T-cell (primary cell): ENCODE data around the gene MAMDC4. TPM values are rescaled to one million over a fixed set of nuclear protein-coding genes. Genes with fewer than 3 reads are reported as not detected.

ENCODE experiments used
- ATAC-seq, 4 experiments: fragments of 200-7000 bp in 3 of 4; fragments of 150-1000 bp in 1 of 4; cut with Tn5 transposase; replicated peaks in 1 of 4; 1 replicate in 3 of 4; 2 replicates in 1 of 4; pipeline ENCODE4 v1.10.0; 2021; ENCODE audit warnings: moderate library complexity in 3 of 4, mild to moderate bottlenecking in 2 of 4, moderate number of reproducible peaks in 1 of 4
- CTCF ChIA-PET, 2 donors: fragments of 300-600 bp; sonication (Branson Sonifier 250); formaldehyde crosslinking; loops; one replicate each; lab custom pipeline; 2022; ENCODE audit warnings: antibody characterized with exemption in 2 of 2; lab: Charles Lee
- POLR2A ChIA-PET, 2 donors: fragments of 300-600 bp; sonication (Branson Sonifier 250); formaldehyde crosslinking; loops; one replicate each; lab custom pipeline; 2022; ENCODE audit warnings: antibody characterized with exemption in 2 of 2; lab: Charles Lee
- DNase-seq, 35 experiments: peaks; one replicate each; pipeline versions ENCODE4 v3.0.0 to v3.0.0-alpha.2; 2013 to 2023
- H3K27ac ChIP-seq: one replicate; pipeline ENCODE4 v1.5.1; 2013; ENCODE audit warnings: low read length
- H3K27me3 ChIP-seq, 2 experiments: replicated peaks in 1 of 2; 1 replicate in 1 of 2; 2 replicates in 1 of 2; pipeline versions ENCODE4 v1.6.1 to v1.7.0; 2013; ENCODE audit warnings: low read length in 1 of 2, mixed read lengths in 1 of 2; ENCODE audit not compliant: control insufficient read depth in 2 of 2, insufficient read depth in 2 of 2; ENCODE audit errors: extremely low read depth in 1 of 2
- H3K36me3 ChIP-seq, 2 donors: 1 replicate in 1 of 2; 2 replicates in 1 of 2; pipeline versions ENCODE4 v1.6.1 to v1.7.0; 2013; ENCODE audit warnings: low read length in 1 of 2; ENCODE audit not compliant: control insufficient read depth in 2 of 2, insufficient read depth in 1 of 2; ENCODE audit errors: extremely low read depth in 1 of 2
- H3K4me1 ChIP-seq, 2 experiments: 1 replicate in 1 of 2; 2 replicates in 1 of 2; pipeline versions ENCODE4 v1.6.1 to v1.7.0; 2013; ENCODE audit warnings: low read length in 2 of 2, mixed read lengths in 1 of 2; ENCODE audit not compliant: insufficient read depth in 2 of 2, control insufficient read depth in 1 of 2; ENCODE audit errors: extremely low read depth in 1 of 2
- H3K4me3 ChIP-seq, 2 donors: 1 replicate in 1 of 2; 2 replicates in 1 of 2; pipeline versions ENCODE4 v1.5.1 to v1.7.0; 2013; ENCODE audit warnings: mild to moderate bottlenecking in 2 of 2, low read length in 1 of 2, moderate library complexity in 1 of 2; ENCODE audit not compliant: control insufficient read depth in 1 of 2; ENCODE audit errors: extremely low read depth in 1 of 2
- H3K9me3 ChIP-seq: 2 replicates; pipeline ENCODE4 v1.7.0; 2013
- H3K27ac Mint-ChIP-seq, 2 donors: one replicate each; pipeline ENCODE4 v1.8.0; 2020 to 2021; ENCODE audit warnings: mild to moderate bottlenecking in 2 of 2, mixed read lengths in 2 of 2
- H3K27me3 Mint-ChIP-seq, 2 donors: one replicate each; pipeline ENCODE4 v1.8.0; 2021 to 2022; ENCODE audit warnings: mixed read lengths in 2 of 2
- H3K36me3 Mint-ChIP-seq: one replicate; pipeline ENCODE4 v1.8.0; 2021; ENCODE audit warnings: mixed read lengths
- H3K4me1 Mint-ChIP-seq, 3 donors: one replicate each; pipeline ENCODE4 v1.8.0; 2020 to 2022; ENCODE audit warnings: mixed read lengths in 3 of 3, mild to moderate bottlenecking in 1 of 3
- H3K4me3 Mint-ChIP-seq, 3 donors: one replicate each; pipeline ENCODE4 v1.8.0; 2020 to 2022; ENCODE audit warnings: mild to moderate bottlenecking in 3 of 3, mixed read lengths in 3 of 3, moderate library complexity in 3 of 3
- H3K9me3 Mint-ChIP-seq, 3 donors: one replicate each; pipeline ENCODE4 v1.8.0; 2020 to 2022; ENCODE audit warnings: mixed read lengths in 3 of 3
- WGBS: methylation state at CpG from one replicate; pipeline ENCODE4 v1.1.5; 2013; ENCODE audit warnings: missing lambda C conversion rate; ENCODE audit not compliant: insufficient coverage; 5-methylcytosine and 5-hydroxymethylcytosine counted together
- total RNA-seq, 35 experiments: library from RNA in 6 of 35; stranded (reverse) in 6 of 35; fragments of 120-200 nt in 1 of 35; gene quantifications; one replicate each; pipeline versions ENCODE4 v1.2.1 to v1.2.4 and lab custom pipeline; 2013 to 2026

MAMDC4 gene
- total RNA-seq, 5 donors from 2014 or later (not counting 1 experiment from before 2014, with no cell fraction given), result 3.0 to 10.7 (median 7.1) TPM

DNA sequence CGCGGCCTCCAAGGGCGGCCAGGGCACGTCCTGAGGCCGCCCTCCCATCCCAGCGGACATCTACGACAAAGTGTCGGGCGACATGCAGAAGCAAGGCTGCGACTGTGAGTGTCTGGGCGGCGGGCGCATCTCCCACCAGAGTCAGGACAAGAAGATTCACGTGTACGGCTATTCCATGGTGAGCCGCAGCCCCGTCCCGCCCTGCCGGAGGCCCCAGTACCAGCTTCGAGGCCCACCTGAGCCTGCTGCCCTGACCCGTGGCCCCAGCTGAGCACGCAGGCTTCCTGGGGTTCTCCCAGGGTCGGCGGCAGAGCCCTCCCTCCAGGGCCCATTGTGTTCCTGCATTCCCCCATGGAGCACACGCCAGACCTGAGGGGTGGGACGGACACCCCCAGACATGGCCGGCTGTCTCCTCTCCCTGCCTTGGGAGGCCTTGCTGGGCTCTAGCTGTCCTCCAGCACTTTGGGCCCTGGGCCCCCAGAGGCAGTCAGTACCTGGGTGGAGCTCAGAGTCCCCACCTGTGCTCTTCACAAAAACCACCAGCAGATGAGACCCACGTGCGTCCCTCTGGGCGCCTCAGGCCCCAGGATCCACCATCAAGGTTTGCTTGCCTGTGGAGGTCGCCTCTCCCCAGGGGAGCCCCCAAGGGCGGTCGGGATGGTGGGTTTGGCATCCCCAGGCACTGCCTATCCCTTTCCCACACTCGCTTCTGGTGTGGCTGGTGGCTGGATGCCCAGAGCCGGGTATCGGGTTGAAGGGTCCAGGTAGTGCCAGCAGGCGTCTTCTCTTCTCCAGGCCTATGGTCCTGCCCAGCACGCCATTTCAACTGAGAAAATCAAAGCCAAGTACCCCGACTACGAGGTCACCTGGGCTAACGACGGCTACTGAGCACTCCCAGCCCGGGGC lies 1.9 kb upstream of the MAMDC4 start:
- Mint-ChIP-seq H3K4me1 (peaks cover 7 to 20% (median 16%) of the 10 kb centered on the region in 3 donors), H3K27me3 (peaks cover 6 to 17% of the 10 kb centered on the region in 2 donors), H3K36me3 (no peaks in the 10 kb centered on the region), H3K9me3 (no peaks in the 10 kb centered on the region), H3K27ac (peak overlapping the region; percentile 16 to 71), H3K4me3 (peak overlapping the region; percentile 88 to 92 (median 90))
- ChIA-PET CTCF (no interaction called here), POLR2A (no interaction called here)
- no peak for ATAC-seq
- H3K9me3 ChIP-seq, result no peaks in the 10 kb centered on the region
- H3K4me1 ChIP-seq, result peaks cover 11 to 46% of the 10 kb centered on the region in 2 experiments
- H3K4me3 ChIP-seq, result peak overlapping the region in 1 of 2 donors; percentile 77
- no peak for DNase-seq
- peaks cover 0 to 21% of the 10 kb centered on the region in 2 experiments for H3K27me3 ChIP-seq
- 81% methylated on average over 37 of the region's 43 CpGs for WGBS
- H3K27ac ChIP-seq, result no peak overlapping the region
- peaks cover 0 to 2% of the 10 kb centered on the region in 2 donors for H3K36me3 ChIP-seq

- Histone ChIP-seq H3K27me3 (peaks cover 0 to 19% of the 10 kb centered on the region in 2 experiments), H3K36me3 (peaks cover 0 to 2% of the 10 kb centered on the region in 2 donors), H3K9me3 (no peaks in the 10 kb centered on the region), H3K4me3 (no peak overlapping the region), H3K4me1 (peaks cover 11 to 44% of the 10 kb centered on the region in 2 experiments), H3K27ac (no peak overlapping the region)
- Mint-ChIP-seq H3K4me3 (peak overlapping the region in 1 of 3 donors; percentile 88), H3K27me3 (peaks cover 6 to 15% of the 10 kb centered on the region in 2 donors), H3K36me3 (no peaks in the 10 kb centered on the region), H3K9me3 (no peaks in the 10 kb centered on the region), H3K27ac (no peak overlapping the region), H3K4me1 (peaks cover 7 to 19% (median 15%) of the 10 kb centered on the region in 3 donors)
- DNase-seq, result no peak
- ATAC-seq, result no peak
- ChIA-PET CTCF (no interaction called here), POLR2A (no interaction called here)
- 87% methylated on average over 22 of the region's 23 CpGs for WGBS
Observed at GRCh38 chr9:136850866-136851775, 1.0 kb upstream of the MAMDC4 start.

DNA sequence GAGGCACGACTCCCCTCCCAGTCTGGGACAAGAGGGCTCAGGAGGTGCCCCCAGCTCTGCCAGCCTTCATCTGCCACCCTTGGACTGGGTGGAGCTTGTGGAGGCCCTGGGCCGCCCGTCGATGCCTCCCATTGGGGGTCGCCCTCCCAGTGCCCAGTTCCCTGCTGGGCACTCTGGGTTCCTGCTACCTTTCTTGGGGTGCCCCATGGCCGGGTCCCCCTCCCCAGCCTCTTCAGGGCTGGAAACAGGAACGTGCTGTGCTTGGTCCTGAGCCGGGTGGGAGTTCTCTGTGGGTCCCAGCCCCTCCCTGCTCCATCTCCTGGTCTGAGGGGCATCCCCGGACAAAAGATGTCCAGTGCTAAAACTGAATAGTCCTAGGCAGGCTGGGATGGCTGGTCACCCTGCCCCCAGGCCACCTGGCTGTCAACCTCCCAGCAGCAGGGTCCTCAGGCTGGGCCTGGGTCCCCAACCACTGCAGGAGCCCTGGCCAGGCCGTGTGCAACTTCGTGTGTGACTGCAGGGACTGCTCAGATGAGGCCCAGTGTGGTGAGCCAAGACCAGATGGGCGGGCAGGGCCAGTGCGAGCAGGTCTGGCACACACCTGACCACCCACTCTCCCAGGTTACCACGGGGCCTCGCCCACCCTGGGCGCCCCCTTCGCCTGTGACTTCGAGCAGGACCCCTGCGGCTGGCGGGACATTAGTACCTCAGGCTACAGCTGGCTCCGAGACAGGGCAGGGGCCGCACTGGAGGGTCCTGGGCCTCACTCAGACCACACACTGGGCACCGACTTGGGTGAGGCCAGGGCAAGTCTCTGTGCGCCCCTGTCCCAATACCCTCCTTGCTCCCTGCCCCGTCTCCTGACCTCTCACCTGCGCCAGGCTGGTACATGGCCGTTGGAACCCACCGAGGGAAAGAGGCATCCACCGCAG lies 784 bp downstream of the MAMDC4 start:
- 86% methylated on average over 29 of the region's 29 CpGs for WGBS
- Histone ChIP-seq H3K27ac (no peak overlapping the region), H3K36me3 (peaks cover 0 to 2% of the 10 kb centered on the region in 2 donors), H3K4me3 (no peak overlapping the region), H3K9me3 (no peaks in the 10 kb centered on the region), H3K27me3 (peaks cover 0 to 5% of the 10 kb centered on the region in 2 experiments), H3K4me1 (peaks cover 7 to 28% of the 10 kb centered on the region in 2 experiments)
- Mint-ChIP-seq H3K27ac (no peak overlapping the region), H3K27me3 (peaks cover 1 to 4% of the 10 kb centered on the region in 2 donors), H3K4me1 (peaks cover 2 to 10% (median 6%) of the 10 kb centered on the region in 3 donors), H3K9me3 (no peaks in the 10 kb centered on the region), H3K4me3 (no peak overlapping the region), H3K36me3 (no peaks in the 10 kb centered on the region)
- ChIA-PET POLR2A (no interaction called here), CTCF (no interaction called here)
- ATAC-seq (no peak), DNase-seq (no peak)

DNA sequence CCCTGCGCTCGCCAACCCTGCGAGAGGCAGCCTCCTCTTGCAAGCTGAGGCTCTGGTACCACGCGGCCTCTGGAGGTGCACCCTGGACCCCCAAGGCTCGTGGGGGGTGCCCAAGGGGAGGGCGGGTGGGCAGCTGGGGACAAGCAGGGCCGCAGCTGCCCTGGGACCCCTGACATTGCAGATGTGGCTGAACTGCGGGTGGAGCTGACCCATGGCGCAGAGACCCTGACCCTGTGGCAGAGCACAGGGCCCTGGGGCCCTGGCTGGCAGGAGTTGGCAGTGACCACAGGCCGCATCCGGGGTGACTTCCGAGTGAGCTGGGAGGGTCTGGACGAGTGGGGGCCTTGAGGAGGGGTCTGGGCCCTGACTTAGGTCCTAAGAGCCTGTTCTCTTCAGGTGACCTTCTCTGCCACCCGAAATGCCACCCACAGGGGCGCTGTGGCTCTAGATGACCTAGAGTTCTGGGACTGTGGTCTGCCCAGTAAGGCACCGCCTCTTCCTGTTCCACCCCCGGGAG lies 1.5 kb downstream of the MAMDC4 start:
- H3K27me3 Mint-ChIP-seq, result peaks cover 0 to 2% of the 10 kb centered on the region in 2 donors
- no peaks in the 10 kb centered on the region for H3K27me3 ChIP-seq
- H3K4me1 Mint-ChIP-seq, result peaks cover 0 to 8% (median 4%) of the 10 kb centered on the region in 3 donors
- ATAC-seq (no peak), DNase-seq (no peak)
- no peaks in the 10 kb centered on the region for H3K9me3 Mint-ChIP-seq
- H3K27ac Mint-ChIP-seq, result no peak overlapping the region
- no peaks in the 10 kb centered on the region for H3K36me3 Mint-ChIP-seq
- no peak overlapping the region for H3K4me3 ChIP-seq
- no peak overlapping the region for H3K4me3 Mint-ChIP-seq
- ChIA-PET CTCF (no interaction called here), POLR2A (no interaction called here)
- peaks cover 3 to 21% of the 10 kb centered on the region in 2 experiments for H3K4me1 ChIP-seq
- no peaks in the 10 kb centered on the region for H3K9me3 ChIP-seq
- peaks cover 0 to 2% of the 10 kb centered on the region in 2 donors for H3K36me3 ChIP-seq
- H3K27ac ChIP-seq, result no peak overlapping the region
- WGBS, result 84% methylated on average over 14 of the region's 18 CpGs

GRCh38 chr9:136854113-136854841 lies 2.1 kb downstream of the MAMDC4 start:
- no peak overlapping the region for H3K4me3 Mint-ChIP-seq
- Histone ChIP-seq H3K27me3 (no peaks in the 10 kb centered on the region), H3K4me1 (peaks cover 3 to 16% of the 10 kb centered on the region in 2 experiments), H3K9me3 (no peaks in the 10 kb centered on the region), H3K27ac (no peak overlapping the region), H3K4me3 (no peak overlapping the region), H3K36me3 (peaks cover 0 to 2% of the 10 kb centered on the region in 2 donors)
- peaks cover 0 to 5% (median 3%) of the 10 kb centered on the region in 3 donors for H3K4me1 Mint-ChIP-seq
- CTCF ChIA-PET, result no interaction called here
- H3K9me3 Mint-ChIP-seq, result no peaks in the 10 kb centered on the region
- POLR2A ChIA-PET, result no interaction called here
- H3K27ac Mint-ChIP-seq, result no peak overlapping the region
- ATAC-seq (no peak), DNase-seq (peak in 1 of 35 experiments; percentile 2)
- H3K27me3 Mint-ChIP-seq, result no peaks in the 10 kb centered on the region
- 87% methylated on average over 23 of the region's 30 CpGs for WGBS
- H3K36me3 Mint-ChIP-seq, result no peaks in the 10 kb centered on the region
